Thymus (tissue), 11 donors: ENCODE data around the gene SP1. TPM values are rescaled to one million over a fixed set of nuclear protein-coding genes. Genes with fewer than 3 reads are reported as not detected.
"Not testable (repeated sequence)": the region's sequence is repeated elsewhere in the genome, so short reads cannot be mapped to it uniquely, and the experiment has no call there.

Source experiments
- DNase-seq, 9 donors: peaks; one replicate each; pipeline ENCODE4 v3.0.0-alpha.2; 2013; ENCODE audit warnings: low spot score in 9 of 9, low read depth in 6 of 9, missing footprints in 1 of 9
- H3K27ac ChIP-seq, 2 donors: one replicate each; pipeline ENCODE4 v1.5.1; 2013; ENCODE audit warnings: control low read depth in 1 of 2, low read depth in 1 of 2, low read length in 1 of 2, mild to moderate bottlenecking in 1 of 2, moderate library complexity in 1 of 2
- H3K27me3 ChIP-seq, 2 donors: one replicate each; pipeline ENCODE4 v1.5.1; 2013; ENCODE audit warnings: low read length in 1 of 2; ENCODE audit not compliant: control insufficient read depth in 2 of 2, insufficient read depth in 1 of 2
- H3K36me3 ChIP-seq, 2 donors: one replicate each; pipeline ENCODE4 v1.5.1; 2013; ENCODE audit warnings: low read length in 1 of 2, mild to moderate bottlenecking in 1 of 2, moderate library complexity in 1 of 2; ENCODE audit not compliant: control insufficient read depth in 2 of 2, insufficient read depth in 2 of 2
- H3K4me1 ChIP-seq, 2 donors: one replicate each; pipeline ENCODE4 v1.5.1; 2013; ENCODE audit warnings: low read length in 2 of 2; ENCODE audit not compliant: control insufficient read depth in 2 of 2, insufficient read depth in 2 of 2
- H3K4me3 ChIP-seq, 2 donors: one replicate each; pipeline ENCODE4 v1.5.1; 2013; ENCODE audit warnings: low read length in 2 of 2, control low read depth in 1 of 2, mild to moderate bottlenecking in 1 of 2
- H3K9me3 ChIP-seq, 2 donors: one replicate each; pipeline ENCODE4 v1.5.1; 2013; ENCODE audit warnings: low read length in 1 of 2, mild to moderate bottlenecking in 1 of 2; ENCODE audit not compliant: control insufficient read depth in 2 of 2, insufficient read depth in 1 of 2
- WGBS: extraction: QIAGEN DNeasy Blood & Tissue Kit; methylation state at CpG from one replicate; pipeline ENCODE4 v1.1.7; 2013; 5-methylcytosine and 5-hydroxymethylcytosine counted together
- polyA plus RNA-seq: library from polyadenylated mRNA; stranded (reverse); fragments of 200-250 nt; gene quantifications from one replicate; pipeline ENCODE4 v1.2.3, GENCODE V29; 2013
- total RNA-seq: library from RNA; stranded (reverse); fragments of 120-200 nt; gene quantifications from one replicate; pipeline ENCODE4 v1.2.4, GENCODE V29; 2013
- donor health status: healthy.

Gene SP1
- total and polyA plus RNA-seq, 2 donors = 17.6 to 37.4 TPM

- H3K36me3 ChIP-seq = peaks cover 9 to 37% of the 10 kb centered on the region in 2 donors
- no peaks in the 10 kb centered on the region for H3K9me3 ChIP-seq
- no peaks in the 10 kb centered on the region for H3K27me3 ChIP-seq
- DNase-seq = no peak
- 97% methylated on average over 4 of the region's 4 CpGs for WGBS
- H3K27ac ChIP-seq = no peak overlapping the region
- peaks cover 3 to 12% of the 10 kb centered on the region in 2 donors for H3K4me1 ChIP-seq
- no peak overlapping the region for H3K4me3 ChIP-seq
Observed at GRCh38 chr12:53388932-53389331, 9.0 kb downstream of the SP1 start.

GRCh38 chr12:53389702-53390101 lies 9.7 kb downstream of the SP1 start:
- WGBS = 96% methylated on average over 3 of the region's 3 CpGs
- H3K4me3 ChIP-seq = no peak overlapping the region
- no peak overlapping the region for H3K27ac ChIP-seq

GRCh38 chr12:53391724-53392123 lies 11.7 kb downstream of the SP1 start:
- Histone ChIP-seq H3K27ac (no peak overlapping the region), H3K36me3 (peaks cover 3 to 28% of the 10 kb centered on the region in 2 donors), H3K9me3 (no peaks in the 10 kb centered on the region), H3K27me3 (no peaks in the 10 kb centered on the region), H3K4me3 (no peak overlapping the region), H3K4me1 (peaks cover 0 to 4% of the 10 kb centered on the region in 2 donors)
- DNase-seq = no peak
- WGBS = 87% methylated on average over 5 of the region's 5 CpGs

More at GRCh38 chr12:53389702-53390101, 9.7 kb downstream of the SP1 start:
- Histone ChIP-seq H3K4me1 (peaks cover 0 to 5% of the 10 kb centered on the region in 2 donors), H3K36me3 (peaks cover 4 to 31% of the 10 kb centered on the region in 2 donors), H3K27me3 (no peaks in the 10 kb centered on the region), H3K9me3 (no peaks in the 10 kb centered on the region)
- DNase-seq = no peak

GRCh38 chr12:53399896-53400295 lies 19.9 kb downstream of the SP1 start:
- H3K9me3 ChIP-seq = no peaks in the 10 kb centered on the region
- H3K27ac ChIP-seq = no peak overlapping the region
- DNase-seq = no peak
- no peaks in the 10 kb centered on the region for H3K27me3 ChIP-seq
- WGBS = 97% methylated on average over 7 of the region's 7 CpGs
- peaks cover 11 to 38% of the 10 kb centered on the region in 2 donors for H3K36me3 ChIP-seq
- H3K4me1 ChIP-seq = no peaks in the 10 kb centered on the region
- H3K4me3 ChIP-seq = no peak overlapping the region

- not testable (repeated sequence) for H3K4me1 ChIP-seq, H3K9me3 ChIP-seq, H3K27ac ChIP-seq, H3K27me3 ChIP-seq, H3K4me3 ChIP-seq, DNase-seq
- WGBS = 97% methylated on average over 16 of the region's 16 CpGs
- peaks cover 23 to 46% of the 10 kb centered on the region in 2 donors for H3K36me3 ChIP-seq
Observed at GRCh38 chr12:53402351-53402750, 22.4 kb downstream of the SP1 start.

- DNase-seq = no peak
- Histone ChIP-seq H3K27me3 (no peaks in the 10 kb centered on the region), H3K36me3 (peaks cover 25 to 47% of the 10 kb centered on the region in 2 donors), H3K4me1 (no peaks in the 10 kb centered on the region), H3K4me3 (no peak overlapping the region), H3K9me3 (no peaks in the 10 kb centered on the region), H3K27ac (no peak overlapping the region)
- 96% methylated on average over 7 of the region's 7 CpGs for WGBS
Observed at GRCh38 chr12:53402871-53403270, 22.9 kb downstream of the SP1 start.

- Histone ChIP-seq H3K27ac (no peak overlapping the region), H3K36me3 (peaks cover 61 to 66% of the 10 kb centered on the region in 2 donors), H3K27me3 (no peaks in the 10 kb centered on the region), H3K4me3 (no peak overlapping the region), H3K9me3 (no peaks in the 10 kb centered on the region), H3K4me1 (peaks cover 0 to 8% of the 10 kb centered on the region in 2 donors)
- no peak for DNase-seq
- 99% methylated on average over 5 of the region's 5 CpGs for WGBS
Observed at GRCh38 chr12:53410951-53411350, 31.0 kb downstream of the SP1 start.

- Histone ChIP-seq H3K27me3 (no peaks in the 10 kb centered on the region), H3K4me1 (peaks cover 0 to 13% of the 10 kb centered on the region in 2 donors), H3K27ac (no peak overlapping the region), H3K4me3 (no peak overlapping the region), H3K36me3 (peaks cover 40 to 47% of the 10 kb centered on the region in 2 donors), H3K9me3 (no peaks in the 10 kb centered on the region)
- no peak for DNase-seq
- WGBS = 84% methylated on average over 3 of the region's 3 CpGs
Observed at GRCh38 chr12:53413485-53414204, 33.7 kb downstream of the SP1 start.

GRCh38 chr12:53414756-53415417 lies 34.9 kb downstream of the SP1 start:
- H3K4me1 ChIP-seq = peaks cover 0 to 13% of the 10 kb centered on the region in 2 donors
- peak overlapping the region; percentile 15 to 39 for H3K27ac ChIP-seq
- H3K9me3 ChIP-seq = no peaks in the 10 kb centered on the region
- WGBS = 78% methylated on average over 3 of the region's 3 CpGs
- H3K27me3 ChIP-seq = no peaks in the 10 kb centered on the region
- no peak for DNase-seq
- peaks cover 27 to 35% of the 10 kb centered on the region in 2 donors for H3K36me3 ChIP-seq
- no peak overlapping the region for H3K4me3 ChIP-seq
